Measurements from ENCODE around the gene TRABD. TPM values are rescaled to one million over a fixed set of nuclear protein-coding genes. Genes with fewer than 3 reads are reported as not detected.
"Not testable (repeated sequence)": the region's sequence is repeated elsewhere in the genome, so short reads cannot be mapped to it uniquely, and the experiment has no call there.

Gene TRABD
- total RNA-seq, 4 donors from 2014 or later: 18.3 to 43.1 (median 28.4) TPM

GRCh38 chr22:50199829-50200460 lies 14.2 kb downstream of the TRABD start:
- ATAC-seq (ENCODE audit: low FRiP score) (peak; percentile 12), DNase-seq (ENCODE audit: low spot score) (no peak)
- no peak for TF ChIP-seq CTCF (IDR thresholded peaks at IDR 0.05)

GRCh38 chr22:50200461-50201190 lies 14.9 kb downstream of the TRABD start, which contains the start of gene SELENOO:
Gene SELENOO (plus strand): TSS chr22:50201011. CDS start chr22:50201037, 26 bp downstream.
- no peak for TF ChIP-seq CTCF (IDR thresholded peaks at IDR 0.05)
- DNase-seq (ENCODE audit: low spot score) (peak; percentile 70), ATAC-seq (ENCODE audit: low FRiP score) (peak; percentile 81)

GRCh38 chr22:50201191-50202129 lies 15.7 kb downstream of the TRABD start:
- DNase-seq (ENCODE audit: low spot score): no peak
- ATAC-seq (ENCODE audit: low FRiP score): peak; percentile 29
- no peak for TF ChIP-seq CTCF (IDR thresholded peaks at IDR 0.05)

GRCh38 chr22:50202130-50202666 lies 16.5 kb downstream of the TRABD start:
- ATAC-seq (ENCODE audit: low FRiP score) (no peak), DNase-seq (ENCODE audit: low spot score) (no peak)
- no peak for TF ChIP-seq CTCF (IDR thresholded peaks at IDR 0.05)

GRCh38 chr22:50203288-50203687 lies 17.6 kb downstream of the TRABD start:
- no peak for ATAC-seq (ENCODE audit: low FRiP score)
- no peak for DNase-seq (ENCODE audit: low spot score)
- no peak for TF ChIP-seq CTCF (IDR thresholded peaks at IDR 0.05)

- DNase-seq (ENCODE audit: low spot score) (no peak), ATAC-seq (ENCODE audit: low FRiP score) (no peak)
- TF ChIP-seq CTCF (IDR thresholded peaks at IDR 0.05): no peak
Observed at GRCh38 chr22:50204571-50204970, 18.9 kb downstream of the TRABD start.

- not testable (repeated sequence) for ATAC-seq (ENCODE audit: low FRiP score); DNase-seq (ENCODE audit: low spot score)
Observed at GRCh38 chr22:50204998-50205397, 19.3 kb downstream of the TRABD start.

All from omental fat pad (tissue), 4 donors.